GM23248 (cell line): ENCODE measurements around the gene C6orf62. TPM values are rescaled to one million over a fixed set of nuclear protein-coding genes. Genes with fewer than 3 reads are reported as not detected.

Experiments used
- DNase-seq: peaks from one replicate; pipeline ENCODE4 v3.0.0-alpha.2; 2015
- H2AFZ ChIP-seq: fragments of 200-600 bp; sonication (generic); 2 replicates; pipeline ENCODE4 v1.6.1; 2016; ENCODE audit warnings: antibody characterized with exemption
- H3F3A ChIP-seq: fragments of 200-600 bp; sonication (generic); 2 replicates; pipeline ENCODE4 v1.6.1; 2016; ENCODE audit warnings: mild to moderate bottlenecking, antibody characterized with exemption, mixed run types; ENCODE audit not compliant: insufficient read depth
- H3K27ac ChIP-seq: fragments of 200-600 bp; sonication (generic); 2 replicates; pipeline ENCODE4 v1.5.1; 2016; ENCODE audit warnings: mild to moderate bottlenecking
- H3K27me3 ChIP-seq: fragments of 200-600 bp; sonication (generic); replicated peaks from 2 replicates; pipeline ENCODE4 v1.6.1; 2016; ENCODE audit warnings: mild to moderate bottlenecking; ENCODE audit not compliant: insufficient read depth
- H3K36me3 ChIP-seq: fragments of 200-600 bp; sonication (generic); 2 replicates; pipeline ENCODE4 v1.6.1; 2016; ENCODE audit warnings: low read depth, mild to moderate bottlenecking
- H3K4me1 ChIP-seq: fragments of 200-600 bp; sonication (generic); 2 replicates; pipeline ENCODE4 v1.6.1; 2016; ENCODE audit warnings: mild to moderate bottlenecking; ENCODE audit not compliant: insufficient read depth
- H3K4me2 ChIP-seq: fragments of 200-600 bp; sonication (generic); one replicate; pipeline ENCODE4 v1.6.1; 2016; ENCODE audit warnings: mild to moderate bottlenecking; ENCODE audit not compliant: unreplicated experiment
- H3K4me3 ChIP-seq: fragments of 200-600 bp; sonication (generic); 2 replicates; pipeline ENCODE4 v1.5.1; 2016; ENCODE audit warnings: mild to moderate bottlenecking
- H3K79me2 ChIP-seq: fragments of 200-600 bp; sonication (generic); 2 replicates; pipeline ENCODE4 v1.6.1; 2016; ENCODE audit warnings: mild to moderate bottlenecking; ENCODE audit not compliant: insufficient read depth
- H3K9ac ChIP-seq: fragments of 200-600 bp; sonication (generic); 2 replicates; pipeline ENCODE4 v1.6.1; 2016; ENCODE audit warnings: mild to moderate bottlenecking
- H3K9me2 ChIP-seq: fragments of 200-600 bp; sonication (generic); 2 replicates; pipeline ENCODE4 v1.6.1; 2016; ENCODE audit warnings: mixed run types, mild to moderate bottlenecking, moderate library complexity; ENCODE audit not compliant: insufficient read depth
- H3K9me3 ChIP-seq: fragments of 200-600 bp; sonication (generic); one replicate; pipeline ENCODE4 v1.6.1; 2017; ENCODE audit warnings: low read depth
- H4K20me1 ChIP-seq: fragments of 200-600 bp; sonication (generic); 2 replicates; pipeline ENCODE4 v1.6.0; 2016; ENCODE audit not compliant: insufficient read depth
- EZH2 ChIP-seq: fragments of 200-600 bp; sonication (generic); IDR thresholded peaks from 2 replicates; pipeline ENCODE4 v1.6.1; 2018; ENCODE audit warnings: antibody characterized with exemption, mild to moderate bottlenecking; ENCODE audit not compliant: insufficient read depth, poor library complexity, severe bottlenecking
- EZH2phosphoT487 ChIP-seq: fragments of 200-600 bp; sonication (generic); IDR thresholded peaks from 2 replicates; pipeline ENCODE4 v1.6.1; 2018; ENCODE audit warnings: antibody characterized with exemption, moderate library complexity, mild to moderate bottlenecking, low read depth; ENCODE audit not compliant: insufficient read depth
- WGBS, 2 experiments: methylation state at CpG; one replicate each; pipeline ENCODE4 v1.1.6; 2015 to 2017; ENCODE audit warnings: low lambda C conversion rate in 2 of 2, low coverage in 1 of 2; ENCODE audit errors: missing lambda C conversion rate in 2 of 2; 5-methylcytosine and 5-hydroxymethylcytosine counted together
- in situ Hi-C: fragments of 300-500 bp; cut with MboI; formaldehyde crosslinking; loops from 2 replicates; pipeline ENCODE4 v1.15.0; 2020
- polyA plus RNA-seq: library from polyadenylated mRNA; unstranded; fragments of >200 nt; fragmentation: Nextera tagmentation; extraction: Ambion mirVana; gene quantifications from 2 replicates; pipeline ENCODE4 v1.2.1, GENCODE V29; 2016
- total RNA-seq: library from RNA; depleted of rRNA; stranded (reverse); fragments of >200 nt; shearing (Covaris generic); gene quantifications from 2 replicates; pipeline ENCODE4 v1.2.3, GENCODE V29; 2014

The C6orf62 gene
- total and polyA plus RNA-seq, 2 experiments from 2014 or later: 107 to 307 TPM

DNA sequence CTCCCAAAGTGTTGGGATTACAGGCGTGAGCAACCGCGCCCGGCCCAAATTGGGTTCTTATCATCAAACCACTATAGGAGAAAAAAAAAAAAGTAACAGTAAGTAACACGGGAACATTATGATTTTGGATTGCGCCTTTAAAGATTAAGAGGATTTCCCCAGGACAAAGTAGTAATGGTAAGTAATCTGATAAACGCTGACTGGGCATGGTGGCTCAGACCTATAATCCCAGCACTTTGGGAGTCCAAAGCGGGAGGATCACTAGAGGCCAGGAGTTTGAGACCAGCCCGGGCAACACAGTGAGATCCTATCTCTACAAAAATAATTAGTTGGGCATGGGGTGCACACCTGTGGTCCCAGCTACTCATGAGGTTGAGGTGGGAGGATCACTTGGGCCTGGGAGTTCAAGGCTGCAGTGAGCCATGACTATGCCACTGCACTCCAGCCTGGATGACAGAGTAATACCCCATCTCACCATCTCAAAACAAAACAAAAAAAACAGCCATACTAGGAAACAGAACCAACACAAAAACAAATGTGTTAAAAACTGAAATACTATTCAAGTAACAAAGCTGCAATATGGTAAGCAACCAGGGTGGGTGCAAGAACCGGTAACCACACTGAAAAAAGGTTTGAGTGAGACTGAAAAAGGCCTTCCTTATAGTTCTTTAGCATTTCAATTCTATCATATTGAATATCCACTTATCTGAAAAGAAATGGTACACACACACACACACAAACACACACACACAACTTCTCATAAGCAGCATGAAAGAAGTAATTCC is 8.2 kb downstream of the C6orf62 start:
- H3F3A ChIP-seq: peaks cover 80% of the 10 kb centered on the region
- no peak overlapping the region for H3K9ac ChIP-seq
- H3K9me2 ChIP-seq: no peaks in the 10 kb centered on the region
- no peak overlapping the region for H3K4me2 ChIP-seq
- 98 to 99% methylated on average over 10 of the region's 10 CpGs for WGBS, 2 experiments
- no peak overlapping the region for H2AFZ ChIP-seq
- H3K4me1 ChIP-seq: peaks cover 28% of the 10 kb centered on the region
- no peak overlapping the region for H3K4me3 ChIP-seq
- no peaks in the 10 kb centered on the region for H3K9me3 ChIP-seq
- DNase-seq: no peak
- H3K27me3 ChIP-seq: no peaks in the 10 kb centered on the region
- no peak overlapping the region for H3K27ac ChIP-seq
- no peak for TF ChIP-seq EZH2phosphoT487
- TF ChIP-seq EZH2: no peak
- peaks cover 21% of the 10 kb centered on the region for H4K20me1 ChIP-seq
- H3K79me2 ChIP-seq: peaks cover 98% of the 10 kb centered on the region
- peaks cover 96% of the 10 kb centered on the region for H3K36me3 ChIP-seq
- in situ Hi-C loops: no loop called here

DNA sequence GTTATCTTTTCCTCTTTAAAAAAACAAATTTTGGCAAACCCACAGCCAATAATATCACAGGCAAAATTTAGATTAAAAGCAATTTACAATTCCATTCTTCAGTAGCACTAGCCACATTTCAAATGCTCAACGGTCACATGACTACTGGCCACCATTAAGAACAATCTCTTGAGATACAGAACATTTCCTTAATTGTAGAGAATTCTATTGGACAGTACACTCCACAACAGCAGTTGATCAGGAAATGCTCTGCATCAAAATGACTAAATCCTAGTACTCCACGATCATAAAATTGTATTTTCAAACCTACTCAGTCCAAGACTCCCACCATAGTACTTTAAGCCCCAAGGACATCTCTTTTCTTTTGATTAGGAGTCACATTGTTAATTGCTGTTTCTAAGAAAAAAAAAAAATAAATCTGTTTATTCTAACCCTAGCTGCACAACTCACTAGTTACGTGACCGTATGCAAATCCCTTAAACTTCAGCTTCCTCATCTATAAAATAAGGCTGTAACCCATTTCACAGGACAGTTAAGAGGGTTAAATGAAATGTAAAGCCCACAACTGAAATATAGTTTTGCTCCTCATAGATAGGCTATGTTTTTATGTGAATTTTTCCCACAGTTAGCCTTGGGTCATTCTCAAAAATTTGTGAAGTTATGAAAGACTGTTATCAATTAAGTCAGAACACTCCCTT is 9.8 kb downstream of the C6orf62 start:
- no peak overlapping the region for H3K4me3 ChIP-seq
- H3K27ac ChIP-seq: no peak overlapping the region
- peaks cover 96% of the 10 kb centered on the region for H3K36me3 ChIP-seq
- H3K4me1 ChIP-seq: peaks cover 13% of the 10 kb centered on the region
- peaks cover 96% of the 10 kb centered on the region for H3K79me2 ChIP-seq
- H3K27me3 ChIP-seq: no peaks in the 10 kb centered on the region
- 86 to 90% methylated on average over 4 of the region's 4 CpGs for WGBS, 2 experiments
- H3K9me3 ChIP-seq: no peaks in the 10 kb centered on the region
- no peak for DNase-seq
- H3K9ac ChIP-seq: no peak overlapping the region
- H2AFZ ChIP-seq: no peak overlapping the region
- H3F3A ChIP-seq: peaks cover 84% of the 10 kb centered on the region
- peaks cover 14% of the 10 kb centered on the region; the same call in 1 of the 2 replicates for H4K20me1 ChIP-seq
- H3K9me2 ChIP-seq: no peaks in the 10 kb centered on the region
- in situ Hi-C loops: no loop called here
- TF ChIP-seq EZH2phosphoT487 (no peak), EZH2 (no peak)
- H3K4me2 ChIP-seq: no peak overlapping the region

DNA sequence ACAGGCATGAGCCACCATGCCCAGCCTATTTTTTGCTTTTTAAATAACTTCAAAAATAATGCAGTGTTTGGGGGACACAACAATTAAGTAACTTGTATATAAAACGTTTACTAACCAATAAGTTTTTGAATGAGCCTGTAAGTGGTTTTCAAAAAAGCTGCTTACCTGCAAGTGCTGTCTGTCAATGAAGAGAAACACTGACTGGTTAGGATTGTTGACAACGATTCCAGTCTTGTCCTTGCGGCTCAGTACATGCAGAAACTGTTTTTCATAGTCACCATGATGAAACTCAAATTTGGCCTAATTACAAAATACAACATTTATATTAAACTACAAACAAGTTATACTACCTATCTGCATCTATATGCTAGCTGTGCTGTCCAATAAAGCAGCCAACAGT is 10.3 kb downstream of the C6orf62 start:
- in situ Hi-C loops: no loop called here
- DNase-seq: no peak
- Histone ChIP-seq H3F3A (peaks cover 84% of the 10 kb centered on the region), H3K9ac (no peak overlapping the region), H3K27ac (no peak overlapping the region), H3K9me3 (no peaks in the 10 kb centered on the region), H4K20me1 (0 out of 2 replicates have a peak, but pooled peaks cover 10% of the 10 kb centered on the region), H3K4me1 (peaks cover 8% of the 10 kb centered on the region), H3K4me3 (no peak overlapping the region), H3K9me2 (no peaks in the 10 kb centered on the region), H2AFZ (no peak overlapping the region), H3K79me2 (peaks cover 91% of the 10 kb centered on the region), H3K4me2 (no peak overlapping the region), H3K27me3 (no peaks in the 10 kb centered on the region), H3K36me3 (peaks cover 96% of the 10 kb centered on the region)
- TF ChIP-seq EZH2 (no peak), EZH2phosphoT487 (no peak)
- 70 to 75% methylated on average over 3 of the region's 3 CpGs for WGBS, 2 experiments

- H3K9me2 ChIP-seq: no peaks in the 10 kb centered on the region
- H3K36me3 ChIP-seq: peaks cover 72% of the 10 kb centered on the region
- H3K4me3 ChIP-seq: no peak overlapping the region
- H3K79me2 ChIP-seq: peaks cover 49% of the 10 kb centered on the region
- peaks cover 96% of the 10 kb centered on the region for H3F3A ChIP-seq
- H3K9me3 ChIP-seq: no peaks in the 10 kb centered on the region
- no peak overlapping the region for H3K4me2 ChIP-seq
- no peaks in the 10 kb centered on the region for H3K27me3 ChIP-seq
- H2AFZ ChIP-seq: no peak overlapping the region
- in situ Hi-C loops: no loop called here
- no peak overlapping the region for H3K27ac ChIP-seq
- 0 out of 2 replicates have a peak, but pooled peaks cover 4% of the 10 kb centered on the region for H4K20me1 ChIP-seq
- DNase-seq: no peak
- 0 out of 2 replicates have a peak, but pooled peaks cover 11% of the 10 kb centered on the region for H3K4me1 ChIP-seq
- TF ChIP-seq EZH2: no peak
- TF ChIP-seq EZH2phosphoT487: no peak
- peak overlapping the region; percentile 20; the same call in 1 of the 2 replicates for H3K9ac ChIP-seq
These were observed 14.5 kb downstream of the C6orf62 start for GRCh38 chr6:24704468-24704867.
